Liver (tissue), 9 donors: ENCODE results near the gene STOM. TPM values are rescaled to one million over a fixed set of nuclear protein-coding genes. Genes with fewer than 3 reads are reported as not detected.

Experiments used
- DNase-seq: peaks from one replicate; pipeline ENCODE4 v3.0.0-alpha.2; 2017; ENCODE audit warnings: low spot score
- H3K27ac ChIP-seq, 2 donors: one replicate each; pipeline ENCODE4 v1.7.0; 2013; ENCODE audit warnings: inconsistent platforms in 2 of 2, low read length in 2 of 2, control low read depth in 1 of 2, low read depth in 1 of 2, mild to moderate bottlenecking in 1 of 2
- H3K27me3 ChIP-seq, 4 donors: one replicate each; pipeline versions ENCODE4 v1.6.1 to v1.7.0; 2013; ENCODE audit warnings: low read length in 3 of 4, inconsistent platforms in 1 of 4, mild to moderate bottlenecking in 1 of 4, moderate library complexity in 1 of 4; ENCODE audit not compliant: control insufficient read depth in 4 of 4, insufficient read depth in 4 of 4
- H3K36me3 ChIP-seq, 4 donors: one replicate each; pipeline versions ENCODE4 v1.6.1 to v1.7.0; 2013; ENCODE audit warnings: low read length in 3 of 4, mild to moderate bottlenecking in 3 of 4, low read depth in 1 of 4, moderate library complexity in 1 of 4; ENCODE audit not compliant: control insufficient read depth in 4 of 4, insufficient read depth in 3 of 4
- H3K4me1 ChIP-seq, 4 donors: one replicate each; pipeline versions ENCODE4 v1.6.1 to v1.7.0; 2013; ENCODE audit warnings: low read length in 3 of 4, mild to moderate bottlenecking in 3 of 4, moderate library complexity in 1 of 4; ENCODE audit not compliant: control insufficient read depth in 4 of 4, insufficient read depth in 4 of 4
- H3K4me3 ChIP-seq, 3 donors: one replicate each; pipeline versions ENCODE4 v1.6.1 to v1.7.0; 2013; ENCODE audit warnings: low read length in 3 of 3, control low read depth in 1 of 3, low read depth in 1 of 3, mild to moderate bottlenecking in 1 of 3
- H3K9ac ChIP-seq, 2 donors: one replicate each; pipeline ENCODE4 v1.7.0; 2013; ENCODE audit warnings: low read length in 2 of 2, mild to moderate bottlenecking in 2 of 2, moderate library complexity in 2 of 2, control low read depth in 1 of 2, low read depth in 1 of 2
- H3K9me3 ChIP-seq, 4 donors: one replicate each; pipeline versions ENCODE4 v1.6.1 to v1.7.0; 2013; ENCODE audit warnings: low read length in 3 of 4; ENCODE audit not compliant: control insufficient read depth in 4 of 4
- EGR1 ChIP-seq, 2 donors: IDR thresholded peaks; 2 replicates each; pipeline ENCODE4 v1.6.1; 2016 to 2018; ENCODE audit warnings: antibody characterized with exemption in 2 of 2, low read depth in 2 of 2
- FOXA1 ChIP-seq: IDR thresholded peaks from 2 replicates; pipeline ENCODE4 v1.6.1; 2016; ENCODE audit warnings: antibody characterized with exemption
- FOXA2 ChIP-seq: IDR thresholded peaks from 2 replicates; pipeline ENCODE4 v1.6.1; 2016; ENCODE audit warnings: antibody characterized with exemption
- GABPA ChIP-seq, 2 donors: IDR thresholded peaks in 1 of 2; conservative IDR thresholded peaks in 1 of 2; 2 replicates each; pipeline ENCODE4 v1.6.1; 2016; ENCODE audit warnings: antibody characterized with exemption in 2 of 2, mild to moderate bottlenecking in 1 of 2, moderate library complexity in 1 of 2
- HNF4A ChIP-seq, 2 donors: conservative IDR thresholded peaks; 2 replicates each; pipeline ENCODE4 v1.6.1; 2016; ENCODE audit warnings: antibody characterized with exemption in 2 of 2, mild to moderate bottlenecking in 2 of 2
- HNF4G ChIP-seq: IDR thresholded peaks from 2 replicates; pipeline ENCODE4 v1.6.1; 2016; ENCODE audit warnings: antibody characterized with exemption
- NR2F2 ChIP-seq: IDR thresholded peaks from 2 replicates; pipeline ENCODE4 v1.6.1; 2016; ENCODE audit warnings: antibody characterized with exemption
- REST ChIP-seq: IDR thresholded peaks from 2 replicates; pipeline ENCODE4 v1.6.1; 2016; ENCODE audit warnings: antibody characterized with exemption, mild to moderate bottlenecking
- SP1 ChIP-seq: IDR thresholded peaks from 2 replicates; pipeline ENCODE4 v1.6.1; 2018; ENCODE audit warnings: antibody characterized with exemption, mild to moderate bottlenecking
- TAF1 ChIP-seq: conservative IDR thresholded peaks from 2 replicates; pipeline ENCODE4 v1.6.1; 2016; ENCODE audit warnings: antibody characterized with exemption, mild to moderate bottlenecking
- YY1 ChIP-seq: IDR thresholded peaks from 2 replicates; pipeline ENCODE4 v1.6.1; 2016; ENCODE audit warnings: antibody characterized with exemption, mild to moderate bottlenecking
- WGBS: extraction: QIAGEN DNeasy Blood & Tissue Kit; methylation state at CpG from one replicate; pipeline ENCODE4 v1.1.7; 2013; 5-methylcytosine and 5-hydroxymethylcytosine counted together
- polyA plus RNA-seq, 2 donors: library from polyadenylated mRNA; stranded (reverse) in 1 of 2; unstranded in 1 of 2; fragments of 200-250 nt in 1 of 2; fragments of >200 nt in 1 of 2; fragmentation: Nextera tagmentation in 1 of 2; extraction: Ambion mirVana in 1 of 2; gene quantifications; one replicate each; pipeline versions ENCODE4 v1.2.1 to v1.2.3, GENCODE V29; 2013 to 2015
- total RNA-seq, 2 donors: library from RNA; depleted of rRNA; stranded (reverse); fragments of >200 nt; gene quantifications; one replicate each; pipeline ENCODE4 v1.2.3, GENCODE V29; 2014
- TF ChIP-seq, protein P1 (sequence below): IDR thresholded peaks from 2 replicates; pipeline ENCODE4 v1.6.1; 2016; ENCODE audit warnings: antibody characterized with exemption
- TF ChIP-seq, protein P2 (sequence below): IDR thresholded peaks from 2 replicates; pipeline ENCODE4 v1.6.1; 2016; ENCODE audit warnings: antibody characterized with exemption
- donor health status: healthy.
- donor health status: healthy.
- donor health status: healthy.
- donor health status: healthy.
- donor health status: healthy.

Gene STOM
- total and polyA plus RNA-seq, 4 donors, result 150 to 398 (median 265) TPM

- no peaks in the 10 kb centered on the region for H3K36me3 ChIP-seq
- no peak overlapping the region for H3K27ac ChIP-seq
- H3K4me3 ChIP-seq, result no peak overlapping the region
- no peaks in the 10 kb centered on the region for H3K9me3 ChIP-seq
- no peak for DNase-seq
- H3K9ac ChIP-seq, result no peak overlapping the region
- no peaks in the 10 kb centered on the region for H3K27me3 ChIP-seq
- no peaks in the 10 kb centered on the region for H3K4me1 ChIP-seq
- 87% methylated on average over 3 of the region's 3 CpGs for WGBS
- TF ChIP-seq, protein P1, sequence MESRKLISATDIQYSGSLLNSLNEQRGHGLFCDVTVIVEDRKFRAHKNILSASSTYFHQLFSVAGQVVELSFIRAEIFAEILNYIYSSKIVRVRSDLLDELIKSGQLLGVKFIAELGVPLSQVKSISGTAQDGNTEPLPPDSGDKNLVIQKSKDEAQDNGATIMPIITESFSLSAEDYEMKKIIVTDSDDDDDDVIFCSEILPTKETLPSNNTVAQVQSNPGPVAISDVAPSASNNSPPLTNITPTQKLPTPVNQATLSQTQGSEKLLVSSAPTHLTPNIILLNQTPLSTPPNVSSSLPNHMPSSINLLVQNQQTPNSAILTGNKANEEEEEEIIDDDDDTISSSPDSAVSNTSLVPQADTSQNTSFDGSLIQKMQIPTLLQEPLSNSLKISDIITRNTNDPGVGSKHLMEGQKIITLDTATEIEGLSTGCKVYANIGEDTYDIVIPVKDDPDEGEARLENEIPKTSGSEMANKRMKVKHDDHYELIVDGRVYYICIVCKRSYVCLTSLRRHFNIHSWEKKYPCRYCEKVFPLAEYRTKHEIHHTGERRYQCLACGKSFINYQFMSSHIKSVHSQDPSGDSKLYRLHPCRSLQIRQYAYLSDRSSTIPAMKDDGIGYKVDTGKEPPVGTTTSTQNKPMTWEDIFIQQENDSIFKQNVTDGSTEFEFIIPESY, result no peak
- TF ChIP-seq YY1 (no peak), SP1 (no peak), HNF4G (no peak), FOXA2 (no peak), TAF1 (no peak), HNF4A (conservative IDR thresholded peaks at IDR 0.05) (no peak), NR2F2 (no peak), FOXA1 (no peak)
- TF ChIP-seq, protein P2, sequence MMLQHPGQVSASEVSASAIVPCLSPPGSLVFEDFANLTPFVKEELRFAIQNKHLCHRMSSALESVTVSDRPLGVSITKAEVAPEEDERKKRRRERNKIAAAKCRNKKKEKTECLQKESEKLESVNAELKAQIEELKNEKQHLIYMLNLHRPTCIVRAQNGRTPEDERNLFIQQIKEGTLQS, result no peak
Observed at GRCh38 chr9:121411993-121412392, 41.9 kb upstream of the STOM start.

DNA sequence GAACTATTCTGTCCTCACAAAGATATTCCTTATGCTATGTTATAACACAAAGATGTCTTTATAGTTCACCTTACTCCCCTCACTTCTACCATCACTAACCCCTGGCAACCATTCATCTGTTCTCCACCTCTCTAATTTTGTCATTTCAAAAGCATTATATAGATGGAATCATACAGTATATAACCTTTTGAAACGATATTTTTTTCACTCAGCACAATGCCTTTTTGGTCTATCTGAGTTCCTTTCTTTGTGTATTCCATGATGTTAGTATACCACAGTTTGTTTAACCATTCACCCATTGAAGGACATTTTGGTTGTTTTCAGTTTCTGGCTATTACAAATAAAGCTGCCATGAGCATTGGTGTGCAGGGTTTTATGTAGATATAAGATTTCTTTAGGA, 35.8 kb upstream of the STOM start:
- TF ChIP-seq, protein P2, result no peak
- TF ChIP-seq EGR1 (IDR thresholded peaks at IDR 0.05; ENCODE audit: low read depth in 2 of 2) (no peak), REST (no peak), GABPA (IDR thresholded peaks at IDR 0.05 in 1 of 2, conservative IDR thresholded peaks at IDR 0.05 in 1 of 2) (no peak), FOXA2 (no peak), TAF1 (no peak), HNF4G (no peak), HNF4A (conservative IDR thresholded peaks at IDR 0.05) (no peak)
- Histone ChIP-seq H3K9ac (no peak overlapping the region), H3K9me3 (no peaks in the 10 kb centered on the region), H3K4me1 (no peaks in the 10 kb centered on the region), H3K36me3 (no peaks in the 10 kb centered on the region), H3K27me3 (no peaks in the 10 kb centered on the region), H3K4me3 (no peak overlapping the region), H3K27ac (no peak overlapping the region)
- WGBS, result 45% methylated on average over 1 of the region's 1 CpG
- no peak for DNase-seq
